SK-N-SH treated with all-trans-retinoic acid at 6 μM for 48 hours (cell line): Measurements from ENCODE around the gene ARF4.

ENCODE experiments used
- ATAC-seq: fragments of 200-7000 bp; cut with Tn5 transposase; 3 replicates; pipeline ENCODE4 v1.9.1; 2020; ENCODE audit warnings: mild to moderate bottlenecking, moderate library complexity
- ARNTL ChIP-seq: fragments of 450-650 bp; formaldehyde crosslinking; IDR thresholded peaks from 2 replicates; pipeline ENCODE4 v1.5.0; 2020; ENCODE audit warnings: low read depth, mild to moderate bottlenecking, moderate library complexity, borderline replicate concordance
- BACH2 ChIP-seq: fragments of 250-450 bp; sonication (Bioruptor Pico); IDR thresholded peaks from 2 replicates; pipeline ENCODE4 v1.9.0; 2021; ENCODE audit warnings: mild to moderate bottlenecking, borderline replicate concordance
- CREB5 ChIP-seq: fragments of 250-450 bp; sonication (Bioruptor Pico); IDR thresholded peaks from 2 replicates; pipeline ENCODE4 v1.5.1; 2020; ENCODE audit warnings: low read depth, mild to moderate bottlenecking, moderate library complexity
- CSDC2 ChIP-seq: fragments of 250-450 bp; sonication (Bioruptor Pico); IDR thresholded peaks from 2 replicates; pipeline ENCODE4 v1.5.0; 2020; ENCODE audit warnings: mild to moderate bottlenecking, moderate library complexity
- CSRNP3 ChIP-seq: fragments of 250-450 bp; sonication (Bioruptor Pico); IDR thresholded peaks from 2 replicates; pipeline ENCODE4 v1.5.1; 2021; ENCODE audit warnings: mild to moderate bottlenecking, moderate library complexity
- ESRRG ChIP-seq: fragments of 250-450 bp; sonication (Bioruptor Pico); IDR thresholded peaks from 2 replicates; pipeline ENCODE4 v1.6.1; 2021; ENCODE audit warnings: mild to moderate bottlenecking
- GLIS3 ChIP-seq: fragments of 250-450 bp; sonication (Bioruptor Pico); IDR thresholded peaks from 2 replicates; pipeline ENCODE4 v1.5.0; 2020; ENCODE audit warnings: mild to moderate bottlenecking, moderate library complexity
- ISL1 ChIP-seq: fragments of 250-450 bp; sonication (Bioruptor Pico); IDR thresholded peaks from 2 replicates; pipeline ENCODE4 v2.1.2; 2022; ENCODE audit warnings: mild to moderate bottlenecking, moderate library complexity
- OSR1 ChIP-seq: fragments of 250-450 bp; sonication (Bioruptor Pico); IDR thresholded peaks from 2 replicates; pipeline ENCODE4 v1.8.0; 2022; ENCODE audit warnings: moderate library complexity, mild to moderate bottlenecking, inconsistent platforms
- SNAI2 ChIP-seq: fragments of 250-450 bp; sonication (Bioruptor Pico); IDR thresholded peaks from 2 replicates; pipeline ENCODE4 v1.5.0; 2020; ENCODE audit warnings: mild to moderate bottlenecking, moderate library complexity
- TCF4 ChIP-seq: fragments of 250-450 bp; sonication (Bioruptor Pico); IDR thresholded peaks from 2 replicates; pipeline ENCODE4 v1.8.0; 2021; ENCODE audit warnings: mild to moderate bottlenecking, moderate library complexity, borderline replicate concordance
- TOX ChIP-seq: fragments of 250-450 bp; sonication (Bioruptor Pico); IDR thresholded peaks from 2 replicates; pipeline ENCODE4 v1.8.0; 2021; ENCODE audit warnings: mild to moderate bottlenecking, moderate library complexity, borderline replicate concordance
- ZC3H10 ChIP-seq: fragments of 250-450 bp; sonication (Bioruptor Pico); IDR thresholded peaks from 2 replicates; pipeline ENCODE4 v1.5.1; 2021; ENCODE audit warnings: mild to moderate bottlenecking, moderate library complexity
- ZFP3 ChIP-seq: fragments of 250-450 bp; sonication (Bioruptor Pico); IDR thresholded peaks from 2 replicates; pipeline ENCODE4 v1.5.0; 2020; ENCODE audit warnings: mild to moderate bottlenecking, moderate library complexity
- ZFP30 ChIP-seq: fragments of 450-650 bp; formaldehyde crosslinking; IDR thresholded peaks from 2 replicates; pipeline ENCODE4 v1.5.0; 2022; ENCODE audit warnings: mild to moderate bottlenecking, moderate library complexity
- ZNF565 ChIP-seq: fragments of 450-650 bp; formaldehyde crosslinking; conservative IDR thresholded peaks from 2 replicates; pipeline ENCODE4 v1.5.0; 2020; ENCODE audit warnings: low read depth, mild to moderate bottlenecking, moderate library complexity
- ZNF70 ChIP-seq: fragments of 450-650 bp; formaldehyde crosslinking; IDR thresholded peaks from 2 replicates; pipeline ENCODE4 v1.5.0; 2020; ENCODE audit warnings: mild to moderate bottlenecking, moderate library complexity
- ZNF8 ChIP-seq: fragments of 450-650 bp; formaldehyde crosslinking; IDR thresholded peaks from 2 replicates; pipeline ENCODE4 v1.5.0; 2020; ENCODE audit warnings: mild to moderate bottlenecking, moderate library complexity
- TF ChIP-seq, protein P1 (sequence below): fragments of 250-450 bp; sonication (Bioruptor Pico); IDR thresholded peaks from 2 replicates; pipeline ENCODE4 v1.8.0; 2021; ENCODE audit warnings: low read depth, mild to moderate bottlenecking, moderate library complexity, borderline replicate concordance
- TF ChIP-seq, protein P2 (sequence below): fragments of 250-450 bp; sonication (Bioruptor Pico); IDR thresholded peaks from 2 replicates; pipeline ENCODE4 v1.5.0; 2020; ENCODE audit warnings: mild to moderate bottlenecking, moderate library complexity
- TF ChIP-seq, protein P3 (sequence below): fragments of 250-450 bp; sonication (Bioruptor Pico); IDR thresholded peaks from 2 replicates; pipeline ENCODE4 v1.8.0; 2020; ENCODE audit warnings: mild to moderate bottlenecking, moderate library complexity, borderline replicate concordance

The ARF4 gene

DNA sequence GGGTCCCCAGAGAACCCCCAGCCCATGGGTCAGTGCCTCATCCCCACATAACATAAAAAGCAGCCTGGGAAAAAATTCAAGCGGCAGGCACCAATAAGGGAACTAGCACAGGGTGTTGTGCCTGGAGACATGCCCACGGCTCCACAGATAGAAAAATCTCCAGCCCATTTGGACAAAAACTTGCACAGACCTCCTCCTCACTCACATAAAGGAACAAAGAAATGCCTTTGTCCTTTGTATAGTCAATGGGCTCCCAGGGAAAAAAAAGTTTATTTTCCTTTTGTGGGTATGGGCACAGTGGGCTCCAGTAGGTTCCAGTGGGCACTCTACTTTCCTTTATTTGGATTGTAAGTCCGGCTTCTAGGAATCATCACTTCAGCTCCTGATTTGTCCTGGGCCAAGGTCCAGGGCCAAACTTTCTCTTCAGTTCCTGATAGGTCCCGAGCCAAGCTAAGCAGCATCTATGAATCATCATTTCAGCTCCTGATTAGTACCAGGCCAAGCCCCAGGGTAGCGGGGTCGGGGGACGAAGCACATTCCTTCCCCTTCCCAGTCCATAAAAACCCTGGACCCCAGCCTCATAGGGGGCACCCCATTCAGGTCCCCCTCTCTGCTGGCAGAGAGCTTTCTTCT lies 51.4 kb downstream of the ARF4 start:
- TF ChIP-seq ZNF565 (CRISPR knock-in tag) (no peak), OSR1 (CRISPR knock-in tag) (no peak), CSDC2 (CRISPR knock-in tag) (no peak), ARNTL (no peak), ZC3H10 (CRISPR knock-in tag) (no peak), BACH2 (no peak), CREB5 (no peak)
- peak; percentile 59; the same call in 2 of the 3 replicates for ATAC-seq

- ATAC-seq, result peak; percentile 72
- TF ChIP-seq BACH2 (no peak), ESRRG (CRISPR knock-in tag) (no peak), OSR1 (CRISPR knock-in tag) (no peak), ZC3H10 (CRISPR knock-in tag) (no peak), TOX (CRISPR knock-in tag) (no peak), CREB5 (no peak), ZNF70 (no peak), TCF4 (CRISPR knock-in tag) (no peak)
- TF ChIP-seq, protein P1, sequence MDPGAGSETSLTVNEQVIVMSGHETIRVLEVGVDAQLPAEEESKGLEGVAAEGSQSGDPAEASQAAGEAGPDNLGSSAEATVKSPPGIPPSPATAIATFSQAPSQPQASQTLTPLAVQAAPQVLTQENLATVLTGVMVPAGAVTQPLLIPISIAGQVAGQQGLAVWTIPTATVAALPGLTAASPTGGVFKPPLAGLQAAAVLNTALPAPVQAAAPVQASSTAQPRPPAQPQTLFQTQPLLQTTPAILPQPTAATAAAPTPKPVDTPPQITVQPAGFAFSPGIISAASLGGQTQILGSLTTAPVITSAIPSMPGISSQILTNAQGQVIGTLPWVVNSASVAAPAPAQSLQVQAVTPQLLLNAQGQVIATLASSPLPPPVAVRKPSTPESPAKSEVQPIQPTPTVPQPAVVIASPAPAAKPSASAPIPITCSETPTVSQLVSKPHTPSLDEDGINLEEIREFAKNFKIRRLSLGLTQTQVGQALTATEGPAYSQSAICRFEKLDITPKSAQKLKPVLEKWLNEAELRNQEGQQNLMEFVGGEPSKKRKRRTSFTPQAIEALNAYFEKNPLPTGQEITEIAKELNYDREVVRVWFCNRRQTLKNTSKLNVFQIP (CRISPR knock-in tag), result no peak
- TF ChIP-seq, protein P2, sequence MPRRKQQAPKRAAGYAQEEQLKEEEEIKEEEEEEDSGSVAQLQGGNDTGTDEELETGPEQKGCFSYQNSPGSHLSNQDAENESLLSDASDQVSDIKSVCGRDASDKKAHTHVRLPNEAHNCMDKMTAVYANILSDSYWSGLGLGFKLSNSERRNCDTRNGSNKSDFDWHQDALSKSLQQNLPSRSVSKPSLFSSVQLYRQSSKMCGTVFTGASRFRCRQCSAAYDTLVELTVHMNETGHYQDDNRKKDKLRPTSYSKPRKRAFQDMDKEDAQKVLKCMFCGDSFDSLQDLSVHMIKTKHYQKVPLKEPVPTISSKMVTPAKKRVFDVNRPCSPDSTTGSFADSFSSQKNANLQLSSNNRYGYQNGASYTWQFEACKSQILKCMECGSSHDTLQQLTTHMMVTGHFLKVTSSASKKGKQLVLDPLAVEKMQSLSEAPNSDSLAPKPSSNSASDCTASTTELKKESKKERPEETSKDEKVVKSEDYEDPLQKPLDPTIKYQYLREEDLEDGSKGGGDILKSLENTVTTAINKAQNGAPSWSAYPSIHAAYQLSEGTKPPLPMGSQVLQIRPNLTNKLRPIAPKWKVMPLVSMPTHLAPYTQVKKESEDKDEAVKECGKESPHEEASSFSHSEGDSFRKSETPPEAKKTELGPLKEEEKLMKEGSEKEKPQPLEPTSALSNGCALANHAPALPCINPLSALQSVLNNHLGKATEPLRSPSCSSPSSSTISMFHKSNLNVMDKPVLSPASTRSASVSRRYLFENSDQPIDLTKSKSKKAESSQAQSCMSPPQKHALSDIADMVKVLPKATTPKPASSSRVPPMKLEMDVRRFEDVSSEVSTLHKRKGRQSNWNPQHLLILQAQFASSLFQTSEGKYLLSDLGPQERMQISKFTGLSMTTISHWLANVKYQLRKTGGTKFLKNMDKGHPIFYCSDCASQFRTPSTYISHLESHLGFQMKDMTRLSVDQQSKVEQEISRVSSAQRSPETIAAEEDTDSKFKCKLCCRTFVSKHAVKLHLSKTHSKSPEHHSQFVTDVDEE (CRISPR knock-in tag), result no peak
- TF ChIP-seq, all 23 proteins: peak for 0
Observed at GRCh38 chr3:57544181-57545125, 52.7 kb downstream of the ARF4 start, which contains the start of gene DNAH12. Gene DNAH12, minus strand, starts transcription at chr3:57544344. Its CDS starts 1,474 bp downstream, at chr3:57542870.

DNA sequence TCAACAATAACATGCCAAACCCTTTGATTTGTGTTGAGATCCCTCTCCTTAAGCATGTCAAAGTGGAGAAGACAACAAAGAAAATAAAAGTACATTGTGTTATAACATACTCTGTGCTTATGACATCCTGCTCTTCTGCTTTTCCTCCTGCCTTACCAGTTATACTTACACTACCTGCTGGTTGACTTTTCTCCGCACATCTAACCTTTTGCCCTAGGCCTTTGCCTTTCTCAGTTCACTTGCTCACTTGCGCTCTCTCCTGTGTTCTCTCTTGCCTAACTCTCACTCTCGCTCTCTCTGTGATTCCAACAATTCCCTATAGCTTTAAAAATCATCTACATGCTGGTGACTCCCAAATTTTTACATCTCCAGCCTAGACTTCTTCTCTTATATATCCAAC lies 58.7 kb downstream of the ARF4 start:
- no peak for ATAC-seq
- TF ChIP-seq, protein P2 (CRISPR knock-in tag), result no peak
- TF ChIP-seq SNAI2 (CRISPR knock-in tag) (no peak), ZFP30 (CRISPR knock-in tag) (no peak), ESRRG (CRISPR knock-in tag) (no peak), ZNF8 (no peak), ZFP3 (CRISPR knock-in tag) (no peak), CREB5 (no peak), ISL1 (CRISPR knock-in tag) (no peak), CSRNP3 (CRISPR knock-in tag) (no peak), TOX (CRISPR knock-in tag) (no peak), GLIS3 (CRISPR knock-in tag) (no peak), ZNF70 (no peak)
- TF ChIP-seq, protein P3, sequence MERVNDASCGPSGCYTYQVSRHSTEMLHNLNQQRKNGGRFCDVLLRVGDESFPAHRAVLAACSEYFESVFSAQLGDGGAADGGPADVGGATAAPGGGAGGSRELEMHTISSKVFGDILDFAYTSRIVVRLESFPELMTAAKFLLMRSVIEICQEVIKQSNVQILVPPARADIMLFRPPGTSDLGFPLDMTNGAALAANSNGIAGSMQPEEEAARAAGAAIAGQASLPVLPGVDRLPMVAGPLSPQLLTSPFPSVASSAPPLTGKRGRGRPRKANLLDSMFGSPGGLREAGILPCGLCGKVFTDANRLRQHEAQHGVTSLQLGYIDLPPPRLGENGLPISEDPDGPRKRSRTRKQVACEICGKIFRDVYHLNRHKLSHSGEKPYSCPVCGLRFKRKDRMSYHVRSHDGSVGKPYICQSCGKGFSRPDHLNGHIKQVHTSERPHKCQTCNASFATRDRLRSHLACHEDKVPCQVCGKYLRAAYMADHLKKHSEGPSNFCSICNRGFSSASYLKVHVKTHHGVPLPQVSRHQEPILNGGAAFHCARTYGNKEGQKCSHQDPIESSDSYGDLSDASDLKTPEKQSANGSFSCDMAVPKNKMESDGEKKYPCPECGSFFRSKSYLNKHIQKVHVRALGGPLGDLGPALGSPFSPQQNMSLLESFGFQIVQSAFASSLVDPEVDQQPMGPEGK (CRISPR knock-in tag), result no peak
